Nephron progenitor cell (in vitro differentiated cells): ENCODE data around the gene ITPRIP.

Experiments
- DNase-seq: peaks from one replicate; pipeline ENCODE4 v3.0.0; 2021
- H3K27ac Mint-ChIP-seq: 2 replicates; pipeline ENCODE4 v1.8.0; 2021; ENCODE audit warnings: mild to moderate bottlenecking, moderate library complexity, mixed read lengths
- H3K27me3 Mint-ChIP-seq: 2 replicates; pipeline ENCODE4 v1.8.0; 2021; ENCODE audit warnings: mild to moderate bottlenecking, low read depth, mixed read lengths; ENCODE audit not compliant: poor library complexity
- H3K36me3 Mint-ChIP-seq: 2 replicates; pipeline ENCODE4 v1.8.0; 2021; ENCODE audit warnings: low read depth, mixed read lengths
- H3K4me1 Mint-ChIP-seq: 2 replicates; pipeline ENCODE4 v1.8.0; 2021; ENCODE audit warnings: mixed read lengths
- H3K4me3 Mint-ChIP-seq: 2 replicates; pipeline ENCODE4 v1.8.0; 2021; ENCODE audit warnings: mild to moderate bottlenecking, moderate library complexity, mixed read lengths
- H3K9me3 Mint-ChIP-seq: 2 replicates; pipeline ENCODE4 v1.8.0; 2021; ENCODE audit warnings: mild to moderate bottlenecking, moderate library complexity, mixed read lengths
- CTCF ChIP-seq: fragments of 200-600 bp; sonication (generic); IDR thresholded peaks from 2 replicates; pipeline ENCODE4 v1.5.0; 2021; ENCODE audit warnings: antibody characterized with exemption

Gene ITPRIP

GRCh38 chr10:104293011-104293410 lies 45.3 kb downstream of the ITPRIP start:
- no peak for DNase-seq
- no peak overlapping the region for H3K4me3 Mint-ChIP-seq
- TF ChIP-seq CTCF: no peak
- H3K36me3 Mint-ChIP-seq: no peaks in the 10 kb centered on the region
- H3K4me1 Mint-ChIP-seq: no peaks in the 10 kb centered on the region
- H3K27ac Mint-ChIP-seq: no peak overlapping the region
- peaks cover 21% of the 10 kb centered on the region for H3K27me3 Mint-ChIP-seq
- no peaks in the 10 kb centered on the region for H3K9me3 Mint-ChIP-seq

DNA sequence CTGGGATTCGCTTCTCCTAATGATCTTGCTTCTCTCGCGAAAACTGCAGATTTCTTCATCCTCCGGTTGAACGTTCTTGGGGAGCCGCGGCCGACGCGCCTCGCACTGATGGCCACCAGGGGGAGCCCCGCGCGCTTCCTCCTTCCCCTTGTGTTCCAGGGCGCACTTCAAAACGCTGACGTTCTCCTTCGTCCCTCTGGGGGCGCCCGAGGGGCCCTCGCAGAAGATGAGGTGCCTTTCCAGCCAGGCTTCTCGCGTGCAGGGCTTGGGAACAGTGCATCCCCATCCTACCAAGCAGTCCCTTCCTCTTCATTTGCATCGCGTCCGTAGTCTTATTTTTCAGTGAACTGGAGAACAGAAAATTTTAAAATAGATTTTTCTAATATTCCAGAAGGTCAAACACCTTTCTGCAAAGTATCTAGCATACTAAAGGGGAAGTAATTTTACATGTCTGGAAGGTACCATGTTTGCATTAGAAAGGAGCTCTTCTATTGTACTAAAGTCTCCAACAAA lies 46.8 kb downstream of the ITPRIP start:
- Mint-ChIP-seq H3K36me3 (no peaks in the 10 kb centered on the region), H3K27me3 (peaks cover 26% of the 10 kb centered on the region), H3K9me3 (no peaks in the 10 kb centered on the region), H3K4me1 (no peaks in the 10 kb centered on the region), H3K4me3 (peak overlapping the region; percentile 36), H3K27ac (no peak overlapping the region)
- peak; percentile 100 for TF ChIP-seq CTCF
- peak; percentile 91 for DNase-seq

DNA sequence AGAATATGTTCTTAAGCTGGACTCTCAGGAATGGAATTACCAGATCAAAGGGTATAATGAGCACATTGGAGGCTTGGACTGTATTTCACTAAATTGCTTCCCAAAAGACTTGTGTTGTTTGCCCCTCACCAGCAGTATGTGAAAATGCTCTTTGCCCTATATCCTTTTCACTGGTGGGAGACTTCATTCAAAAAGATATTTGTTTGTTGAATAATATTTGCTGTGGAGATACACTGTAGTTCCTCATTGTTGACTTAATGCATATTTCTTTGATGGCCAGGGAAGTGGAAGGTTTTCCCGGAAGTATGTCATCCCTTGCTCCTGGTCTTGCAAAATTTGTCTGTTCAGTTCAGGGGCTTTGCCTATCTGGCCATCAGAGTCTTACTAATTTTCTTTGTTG lies 49.9 kb downstream of the ITPRIP start:
- Mint-ChIP-seq H3K4me1 (no peaks in the 10 kb centered on the region), H3K4me3 (no peak overlapping the region), H3K36me3 (no peaks in the 10 kb centered on the region), H3K27ac (no peak overlapping the region), H3K27me3 (peaks cover 26% of the 10 kb centered on the region), H3K9me3 (no peaks in the 10 kb centered on the region)
- no peak for DNase-seq
- TF ChIP-seq CTCF: no peak

DNA sequence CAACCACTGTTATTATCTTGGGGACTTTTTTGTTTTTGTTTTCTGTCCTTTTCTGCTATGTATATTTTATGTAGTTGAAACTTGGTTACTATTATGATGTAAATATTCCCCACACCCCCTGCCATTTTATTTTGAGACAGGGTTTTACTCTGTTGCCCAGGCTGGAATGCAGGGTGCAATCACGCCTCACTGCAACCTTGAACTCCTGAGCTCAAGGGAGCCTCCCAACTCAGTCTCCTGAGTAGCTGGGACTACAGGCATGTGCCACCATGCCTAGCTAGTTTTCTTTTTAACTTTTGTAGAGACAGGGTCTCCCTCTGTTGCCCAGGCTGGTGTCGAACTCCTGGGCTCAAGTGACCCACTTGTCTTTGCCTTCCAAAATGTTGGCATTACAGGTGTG lies 51.3 kb downstream of the ITPRIP start:
- Mint-ChIP-seq H3K4me3 (no peak overlapping the region), H3K27me3 (peaks cover 26% of the 10 kb centered on the region), H3K36me3 (no peaks in the 10 kb centered on the region), H3K27ac (no peak overlapping the region), H3K9me3 (no peaks in the 10 kb centered on the region), H3K4me1 (no peaks in the 10 kb centered on the region)
- DNase-seq: no peak
- TF ChIP-seq CTCF: no peak

DNA sequence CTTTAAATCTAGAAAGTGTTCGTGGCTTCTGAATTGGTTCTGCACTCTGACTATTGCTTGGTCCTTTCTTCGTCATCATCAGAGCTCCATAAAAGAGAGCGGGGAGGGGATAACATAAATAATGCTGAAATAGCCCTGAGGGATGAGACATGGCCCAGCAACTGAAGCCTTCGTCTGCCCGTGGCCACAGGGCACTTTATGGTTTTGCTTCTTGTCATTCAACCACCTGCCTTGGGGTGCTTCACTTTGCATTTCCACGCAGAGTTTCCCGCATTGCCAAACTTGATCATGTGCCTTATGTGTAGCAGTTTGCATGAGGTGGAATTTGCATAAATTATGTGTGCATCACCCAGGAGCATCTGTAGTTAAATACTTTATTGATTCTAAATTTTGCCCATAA lies 53.4 kb downstream of the ITPRIP start:
- no peaks in the 10 kb centered on the region for H3K36me3 Mint-ChIP-seq
- H3K9me3 Mint-ChIP-seq: no peaks in the 10 kb centered on the region
- no peak for DNase-seq
- no peak for TF ChIP-seq CTCF
- H3K27me3 Mint-ChIP-seq: peaks cover 13% of the 10 kb centered on the region
- no peaks in the 10 kb centered on the region for H3K4me1 Mint-ChIP-seq
- no peak overlapping the region for H3K27ac Mint-ChIP-seq
- no peak overlapping the region for H3K4me3 Mint-ChIP-seq

- H3K27ac Mint-ChIP-seq: no peak overlapping the region
- H3K27me3 Mint-ChIP-seq: peaks cover 5% of the 10 kb centered on the region
Observed at GRCh38 chr10:104281694-104282093, 56.6 kb downstream of the ITPRIP start.

More at GRCh38 chr10:104281694-104282093, 56.6 kb downstream of the ITPRIP start:
- Mint-ChIP-seq H3K4me1 (no peaks in the 10 kb centered on the region), H3K36me3 (no peaks in the 10 kb centered on the region), H3K9me3 (no peaks in the 10 kb centered on the region), H3K4me3 (no peak overlapping the region)
- no peak for DNase-seq
- TF ChIP-seq CTCF: no peak
